GM21529 (cell line): Measurements from ENCODE around the gene APLP2.

ENCODE experiments used
- ATAC-seq: cut with Tn5 transposase; IDR thresholded peaks from one replicate; pipeline ENCODE4 v1.9.1; 2021; ENCODE audit not compliant: unreplicated experiment

APLP2 gene

DNA sequence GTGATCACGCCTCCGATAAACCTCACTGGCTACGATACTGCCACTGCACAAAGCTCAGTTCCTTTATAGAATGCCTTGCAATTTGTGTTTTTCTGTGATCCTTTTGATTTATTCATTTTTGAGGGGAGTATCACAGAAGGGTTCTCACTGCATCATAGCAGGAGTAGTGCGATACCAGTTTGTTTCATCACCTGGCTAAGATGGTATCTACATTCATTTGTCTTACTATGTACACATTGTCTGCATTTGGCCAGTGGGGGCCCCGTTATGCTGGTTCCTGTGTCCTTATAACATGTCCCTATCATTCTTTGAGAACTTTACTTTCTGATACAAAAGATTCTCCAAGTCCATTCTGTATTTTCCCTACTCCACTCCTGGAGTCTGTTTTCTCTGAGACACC, 44.6 kb downstream of the APLP2 start:
- ATAC-seq, result no peak

DNA sequence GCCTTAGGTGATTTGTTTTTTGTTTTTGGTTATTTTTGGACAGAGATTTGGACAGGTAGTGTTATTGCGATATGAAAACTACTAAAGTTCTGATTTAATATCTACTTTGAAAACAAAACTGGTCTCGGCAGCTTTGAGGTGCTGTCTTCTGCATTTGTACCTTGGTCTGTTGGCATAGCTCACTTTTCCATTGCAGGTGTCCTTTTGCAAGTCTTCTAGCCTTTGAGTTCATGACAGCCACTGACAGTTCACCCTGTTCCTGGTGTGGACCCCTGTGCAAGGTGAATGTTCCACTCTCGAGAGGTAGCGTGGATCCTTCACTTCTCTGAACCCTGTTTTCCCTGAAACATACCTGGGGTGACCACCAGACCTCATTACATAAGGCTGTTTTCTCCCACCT, 45.0 kb downstream of the APLP2 start:
- no peak for ATAC-seq

DNA sequence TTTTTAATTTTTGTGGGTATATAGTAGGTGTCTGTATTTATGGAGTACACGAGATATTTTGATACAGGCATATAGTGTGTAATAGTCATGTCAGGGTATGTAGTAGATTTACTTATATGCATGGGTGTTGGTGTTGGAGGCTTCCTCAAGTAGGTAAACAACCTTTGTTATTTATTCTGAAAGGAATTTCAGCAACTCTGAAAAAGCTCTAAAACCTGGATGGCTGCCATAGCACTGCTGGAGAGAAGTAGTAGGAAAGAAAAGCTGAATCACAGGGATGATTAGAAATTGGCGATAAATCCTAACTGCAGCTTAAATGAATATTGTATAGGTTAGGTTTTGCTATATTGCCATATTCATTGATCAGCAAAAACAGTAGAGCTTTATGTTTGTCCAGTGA, 45.5 kb downstream of the APLP2 start:
- ATAC-seq, result no peak

DNA sequence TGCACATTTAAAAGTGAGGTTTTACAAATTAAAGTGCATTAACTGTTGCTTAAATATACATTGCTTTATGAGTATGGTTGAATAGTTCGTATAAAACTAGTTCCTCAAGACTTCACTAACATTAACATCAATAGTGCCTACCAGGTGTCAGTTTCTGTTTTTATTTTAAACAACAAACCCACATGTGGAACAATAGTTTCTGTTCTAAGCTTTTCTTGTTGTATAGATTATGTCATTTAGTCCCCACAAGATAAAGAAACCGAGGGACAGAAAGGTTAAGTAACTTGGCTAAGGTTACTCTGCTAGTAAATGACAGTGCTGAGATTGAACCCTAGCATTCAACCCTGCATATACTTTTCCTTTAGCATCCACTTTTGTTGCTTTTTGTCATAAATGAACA, 48.5 kb downstream of the APLP2 start:
- peak; percentile 90 for ATAC-seq

DNA sequence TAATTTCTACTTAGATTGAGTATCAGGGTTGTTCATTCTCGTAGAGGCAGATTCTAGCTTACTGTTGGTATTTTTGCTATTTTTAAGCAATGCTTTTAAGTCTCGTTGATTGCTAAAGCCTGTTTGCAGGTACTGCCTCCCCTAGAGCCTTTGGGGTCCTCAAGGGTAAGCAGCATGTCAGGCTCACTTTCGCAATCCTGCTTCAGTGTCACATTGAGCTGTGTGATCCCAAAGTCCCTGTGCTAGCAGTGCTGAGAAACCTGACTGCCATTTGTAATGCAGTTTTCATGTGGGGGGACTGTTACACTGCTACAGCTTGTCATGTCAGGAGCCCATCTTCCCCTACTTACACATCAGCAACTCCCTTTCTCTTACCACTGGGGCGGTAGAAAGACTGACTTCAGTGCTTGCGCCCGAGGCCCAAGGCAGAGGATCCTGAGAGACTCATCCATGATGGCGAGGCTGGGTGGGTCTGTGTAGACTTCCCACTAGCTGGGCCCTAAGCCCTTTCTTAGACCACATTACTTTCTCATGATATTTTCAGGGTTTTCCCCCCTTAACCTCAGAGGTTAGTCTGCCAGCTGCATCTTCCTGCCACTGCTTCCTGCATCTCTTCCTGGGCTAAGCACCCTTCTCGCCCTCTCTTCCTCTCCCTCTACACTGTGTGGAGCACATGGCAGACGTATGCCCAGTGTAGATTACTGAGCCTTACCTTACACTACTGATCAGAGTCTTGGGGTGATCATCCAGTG, 49.1 kb downstream of the APLP2 start:
- ATAC-seq, result peak; percentile 65

DNA sequence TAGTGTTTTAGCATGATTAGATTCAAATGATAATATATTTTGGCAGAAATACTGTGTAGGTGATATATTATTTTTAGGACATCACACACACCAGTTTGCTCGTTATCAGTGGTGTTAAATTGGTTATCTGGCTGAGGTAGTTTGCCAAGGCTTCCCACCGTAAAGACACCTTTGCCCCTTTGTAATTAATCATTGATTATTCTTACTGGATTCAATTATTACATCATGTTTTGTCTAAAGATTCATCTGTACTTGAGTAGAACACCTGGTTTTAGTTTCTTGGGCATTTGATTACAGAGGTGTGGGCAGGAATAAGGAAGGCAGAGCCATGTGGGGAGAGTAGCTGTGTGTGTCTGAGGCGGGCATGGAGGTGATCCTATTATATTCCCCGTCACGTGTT, 50.4 kb downstream of the APLP2 start:
- no peak for ATAC-seq

DNA sequence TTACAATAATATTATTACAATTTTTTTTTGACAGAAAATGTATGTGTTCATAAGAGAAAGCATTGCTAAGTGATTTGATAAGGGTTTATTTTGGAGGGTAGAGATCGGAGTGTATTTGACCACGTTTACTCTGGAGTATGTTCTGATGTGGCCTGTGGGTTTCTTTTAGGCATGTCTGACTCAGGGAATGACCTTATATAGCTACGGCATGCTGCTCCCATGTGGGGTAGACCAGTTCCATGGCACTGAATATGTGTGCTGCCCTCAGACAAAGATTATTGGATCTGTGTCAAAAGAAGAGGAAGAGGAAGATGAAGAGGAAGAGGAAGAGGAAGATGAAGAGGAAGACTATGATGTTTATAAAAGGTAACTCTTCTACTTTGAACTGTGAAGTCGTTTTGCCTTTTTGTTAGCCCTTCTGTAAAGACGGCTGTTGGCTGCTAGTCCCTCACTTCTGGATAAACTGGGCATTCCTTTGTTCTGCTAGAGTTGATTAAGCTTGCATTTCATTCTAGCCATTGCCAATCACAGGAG, 51.8 kb downstream of the APLP2 start:
- ATAC-seq, result no peak

DNA sequence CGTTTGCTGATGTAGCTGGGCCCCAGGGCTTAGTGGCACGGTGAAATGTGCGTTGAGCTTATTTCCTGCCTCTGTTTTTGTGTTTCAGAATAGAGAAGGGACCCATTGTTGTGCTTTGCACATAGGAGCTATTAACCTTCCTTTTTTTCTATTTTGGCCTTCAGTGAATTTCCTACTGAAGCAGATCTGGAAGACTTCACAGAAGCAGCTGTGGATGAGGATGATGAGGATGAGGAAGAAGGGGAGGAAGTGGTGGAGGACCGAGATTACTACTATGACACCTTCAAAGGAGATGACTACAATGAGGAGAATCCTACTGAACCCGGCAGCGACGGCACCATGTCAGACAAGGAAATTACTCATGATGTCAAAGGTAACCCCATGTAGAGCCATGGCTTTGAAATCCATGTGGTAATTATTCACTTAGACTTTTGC, 52.5 kb downstream of the APLP2 start:
- ATAC-seq, result no peak

DNA sequence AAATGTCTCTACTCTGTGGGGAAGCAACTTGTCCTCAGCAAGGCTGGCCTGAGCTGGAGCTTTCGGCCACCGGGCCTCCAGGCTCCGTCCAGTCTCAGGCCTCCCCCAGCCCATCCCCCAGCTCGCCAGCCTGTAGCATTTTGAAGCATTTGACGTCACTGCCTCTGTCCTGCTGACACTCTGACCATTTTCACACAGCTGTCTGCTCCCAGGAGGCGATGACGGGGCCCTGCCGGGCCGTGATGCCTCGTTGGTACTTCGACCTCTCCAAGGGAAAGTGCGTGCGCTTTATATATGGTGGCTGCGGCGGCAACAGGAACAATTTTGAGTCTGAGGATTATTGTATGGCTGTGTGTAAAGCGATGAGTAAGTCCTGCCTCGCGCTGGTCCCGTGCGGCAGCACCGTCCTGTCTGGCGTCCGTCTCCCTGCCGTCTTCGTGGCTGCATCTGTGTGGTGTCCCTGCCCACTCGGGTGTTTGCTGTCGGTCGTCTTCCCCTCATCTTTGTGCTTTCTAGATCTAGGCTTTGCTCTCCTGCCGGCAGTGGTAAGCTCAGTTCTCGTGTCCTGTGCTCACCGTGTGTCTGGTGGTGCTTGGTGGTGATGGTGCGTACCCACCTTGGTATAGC, 53.8 kb downstream of the APLP2 start:
- no peak for ATAC-seq

DNA sequence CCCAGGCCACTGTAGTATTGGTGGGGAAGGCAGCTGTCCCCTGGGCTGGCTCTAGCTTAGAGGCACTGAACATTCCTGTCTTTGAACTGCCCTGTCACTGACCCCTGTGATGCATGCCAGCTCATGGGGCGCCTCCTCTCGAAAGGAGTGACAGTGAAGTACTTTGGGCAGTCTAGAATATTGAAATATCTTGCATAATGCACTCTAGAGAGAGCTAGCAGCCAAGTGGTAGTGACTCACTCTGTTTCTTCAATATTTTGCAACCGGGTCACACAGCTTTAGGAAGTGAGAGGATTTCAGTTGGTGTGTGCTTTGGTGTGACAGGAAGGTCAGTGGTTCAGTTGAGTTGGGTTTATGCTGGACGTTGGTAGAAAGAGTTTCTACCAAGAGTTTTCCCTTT, 54.4 kb downstream of the APLP2 start:
- ATAC-seq, result no peak

DNA sequence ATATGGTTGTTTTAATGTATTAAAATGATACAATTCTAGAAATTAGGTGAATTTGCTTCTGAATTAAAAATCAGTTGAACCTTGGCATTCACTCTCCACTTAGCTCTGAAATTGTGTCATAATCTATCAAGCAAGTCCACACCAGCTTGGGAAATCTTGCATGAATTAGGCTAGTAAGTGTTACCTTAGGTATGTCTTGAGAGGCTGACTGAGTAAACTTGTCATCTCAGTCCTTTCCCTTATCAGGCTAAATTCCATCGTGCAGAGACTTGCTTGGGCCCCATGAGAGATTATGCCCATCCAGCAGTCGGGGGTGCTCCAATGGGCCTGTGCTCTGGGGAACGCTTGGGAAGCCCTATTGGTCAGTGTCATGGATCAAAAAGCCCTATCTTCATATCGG, 55.9 kb downstream of the APLP2 start:
- ATAC-seq, result no peak

DNA sequence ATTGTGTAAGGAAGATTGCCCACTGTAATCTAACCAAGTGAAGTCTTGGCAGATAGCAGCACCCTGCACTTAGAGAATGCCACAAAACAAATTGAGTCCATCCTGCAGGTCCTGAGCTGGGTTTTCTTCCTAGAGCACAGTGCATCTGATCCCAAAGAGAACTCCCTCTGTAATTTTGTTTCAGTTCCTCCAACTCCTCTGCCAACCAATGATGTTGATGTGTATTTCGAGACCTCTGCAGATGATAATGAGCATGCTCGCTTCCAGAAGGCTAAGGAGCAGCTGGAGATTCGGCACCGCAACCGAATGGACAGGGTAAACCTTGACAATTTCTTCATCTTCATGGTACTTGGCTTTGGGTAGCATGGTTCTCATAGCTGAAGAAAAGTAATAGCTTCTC, 56.8 kb downstream of the APLP2 start:
- ATAC-seq, result no peak

DNA sequence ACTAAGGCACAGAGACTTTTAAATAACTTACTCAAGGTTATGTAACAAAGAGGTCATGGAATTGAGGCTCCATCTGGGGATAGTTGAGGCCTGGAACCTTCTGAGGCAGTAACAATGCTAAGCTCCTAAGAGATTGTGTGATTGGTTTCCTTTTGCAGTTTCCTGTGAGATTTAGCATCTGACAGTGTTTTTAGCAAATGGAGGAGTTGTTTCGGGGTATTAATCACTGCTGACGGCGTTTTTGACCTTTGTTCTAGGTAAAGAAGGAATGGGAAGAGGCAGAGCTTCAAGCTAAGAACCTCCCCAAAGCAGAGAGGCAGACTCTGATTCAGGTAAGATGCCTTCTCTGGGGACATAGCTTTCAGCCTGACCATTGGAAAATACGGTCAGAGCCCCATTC, 57.8 kb downstream of the APLP2 start:
- ATAC-seq, result no peak

DNA sequence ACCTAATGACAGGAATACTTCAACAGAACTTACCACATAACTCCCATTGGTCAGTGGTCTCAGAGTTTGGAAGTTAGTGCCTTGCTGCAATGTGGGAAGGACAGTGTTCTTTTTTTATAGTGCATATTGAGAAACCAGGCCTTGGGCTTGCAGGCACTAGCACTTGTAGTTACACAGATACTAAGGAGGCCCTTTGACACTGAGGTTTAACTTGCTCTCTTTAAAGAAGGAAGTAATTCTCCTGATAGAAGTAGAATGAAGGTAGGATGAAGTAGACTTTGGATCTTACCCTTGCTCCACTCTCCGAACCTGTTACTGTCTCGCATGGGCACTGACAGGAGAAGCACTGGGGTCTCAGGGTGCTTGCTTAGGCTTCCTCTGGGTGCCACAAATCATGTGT, 58.9 kb downstream of the APLP2 start:
- no peak for ATAC-seq

DNA sequence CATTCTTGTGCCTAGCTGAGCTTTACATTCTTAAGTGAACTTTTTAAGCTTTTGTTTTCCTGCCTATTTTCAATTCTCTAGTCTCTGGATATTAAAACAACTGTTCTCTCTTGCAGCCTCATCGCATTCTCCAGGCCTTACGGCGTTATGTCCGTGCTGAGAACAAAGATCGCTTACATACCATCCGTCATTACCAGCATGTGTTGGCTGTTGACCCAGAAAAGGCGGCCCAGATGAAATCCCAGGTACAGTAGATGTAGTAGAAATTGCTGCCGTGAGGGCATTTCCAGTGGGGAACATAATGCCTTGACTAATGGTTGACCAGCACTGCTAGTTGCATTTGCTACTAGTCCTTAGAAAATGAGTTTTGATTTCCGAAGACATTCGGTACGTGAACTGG, 60.2 kb downstream of the APLP2 start:
- no peak for ATAC-seq

DNA sequence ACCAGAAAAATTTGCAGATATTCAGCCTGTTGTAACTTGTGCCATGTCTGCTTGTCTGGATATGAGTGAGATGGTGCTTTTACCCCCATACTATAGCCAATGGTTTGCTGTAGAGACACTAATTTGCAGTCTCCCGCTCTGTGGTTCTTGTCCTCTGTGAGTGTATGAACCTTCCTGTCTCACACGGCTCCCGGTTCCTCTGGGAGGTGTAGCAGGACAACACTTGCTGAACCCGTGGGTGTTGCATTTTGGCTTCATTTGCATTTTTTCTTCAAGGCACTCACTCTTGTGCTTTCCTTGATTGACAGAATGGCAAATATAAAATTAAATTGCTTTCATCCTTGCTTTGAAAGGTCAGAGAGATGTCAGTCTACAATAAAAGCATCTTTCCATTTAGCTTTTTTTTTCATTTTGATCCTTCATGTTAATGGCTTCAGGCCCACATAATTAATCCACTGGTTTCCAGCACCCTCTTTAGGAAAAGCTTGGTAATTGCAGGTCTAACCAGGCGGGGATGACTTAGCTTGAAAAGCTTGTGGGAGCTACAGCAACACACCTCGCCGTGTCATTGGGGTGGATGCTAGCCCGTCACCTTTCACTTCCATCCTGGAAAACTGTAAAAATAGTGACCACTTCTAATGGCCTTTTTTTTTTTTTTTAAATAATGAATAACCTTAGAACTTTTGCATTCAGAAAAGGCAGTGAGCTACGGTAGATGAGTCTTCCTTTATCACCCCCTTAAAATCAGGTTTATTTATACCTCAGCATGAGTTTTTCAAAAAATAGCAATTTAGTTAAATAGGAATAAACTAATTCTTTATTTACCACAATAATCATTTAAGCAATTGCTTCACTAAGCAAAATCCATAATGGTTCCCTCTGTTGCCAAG, 62.5 kb downstream of the APLP2 start:
- ATAC-seq, result peak; percentile 93

DNA sequence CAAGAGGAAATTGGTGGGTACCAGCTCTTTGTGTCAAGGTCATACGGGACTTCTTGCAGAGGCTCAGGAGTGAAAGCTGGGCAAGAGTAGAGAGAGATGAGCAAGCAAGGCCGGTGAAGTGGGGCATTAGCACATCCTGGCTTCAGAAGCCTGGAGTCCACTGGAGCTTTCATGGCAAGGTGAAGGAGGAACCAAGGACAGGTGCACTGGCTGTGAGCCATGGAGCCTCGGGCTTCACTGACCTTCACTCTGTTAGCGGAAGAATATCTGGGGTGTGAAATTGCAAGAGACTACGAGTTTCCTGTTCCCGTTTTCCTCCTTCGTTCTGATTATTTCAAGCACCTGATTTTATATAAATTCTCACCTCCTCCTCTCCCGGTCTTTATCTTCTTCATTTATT, 64.0 kb downstream of the APLP2 start:
- ATAC-seq, result no peak

DNA sequence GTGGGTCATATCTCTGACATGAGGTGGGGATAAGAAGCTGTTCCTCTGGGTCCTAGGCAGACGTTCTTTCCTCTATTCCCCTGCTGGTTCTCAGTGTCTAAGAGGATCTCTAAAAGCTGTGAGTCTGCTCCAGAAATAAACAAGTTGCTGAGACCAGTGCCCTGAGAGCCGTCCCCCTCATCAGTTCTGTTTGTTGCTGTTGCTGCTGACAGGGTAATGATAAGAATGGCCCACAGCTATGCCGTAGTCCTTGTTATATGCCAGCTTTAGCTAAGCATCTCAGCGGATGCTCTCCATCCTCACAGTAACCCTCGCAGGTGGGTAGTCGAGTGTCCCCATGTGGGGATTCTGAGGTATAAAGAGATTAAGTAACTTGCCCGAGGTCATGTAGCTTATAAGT, 66.4 kb downstream of the APLP2 start:
- no peak for ATAC-seq

DNA sequence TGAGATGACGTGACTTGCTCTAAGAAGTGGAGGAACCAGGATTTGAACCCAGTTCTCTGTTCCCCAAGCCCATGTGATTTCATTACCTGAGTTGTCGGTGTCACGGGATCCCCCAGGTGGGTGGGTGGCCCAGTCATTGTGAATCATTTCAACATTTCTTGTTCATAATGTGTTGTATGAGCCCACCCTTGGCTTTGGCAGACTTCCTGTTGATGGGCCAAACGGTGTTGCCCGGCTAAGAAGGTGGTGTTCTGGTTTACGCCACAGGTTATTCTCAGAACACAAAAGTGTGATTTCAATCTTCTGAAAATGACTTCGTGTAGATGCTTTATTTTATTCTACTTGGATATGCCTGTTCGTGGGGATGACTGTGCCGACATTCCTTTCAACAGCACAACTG, 68.3 kb downstream of the APLP2 start:
- ATAC-seq, result no peak

DNA sequence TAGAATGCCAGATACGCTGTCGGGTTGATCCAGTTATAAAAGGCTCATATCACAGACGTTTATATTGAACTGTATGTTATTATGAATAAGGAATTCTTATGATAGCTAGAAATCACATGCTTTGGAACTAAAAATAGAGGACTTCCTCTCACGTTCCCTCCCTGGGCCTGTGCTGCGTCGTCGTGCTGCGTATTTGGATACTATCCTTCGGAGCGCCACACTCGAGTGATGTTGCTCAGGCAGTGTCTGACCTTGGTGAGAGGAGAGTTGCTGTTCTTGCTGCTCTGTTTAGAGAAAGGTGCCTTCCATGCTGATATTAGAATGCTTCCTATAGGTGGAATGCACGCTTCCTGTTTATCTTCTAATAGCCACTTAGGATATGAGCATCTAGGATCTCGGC, 69.7 kb downstream of the APLP2 start:
- no peak for ATAC-seq

DNA sequence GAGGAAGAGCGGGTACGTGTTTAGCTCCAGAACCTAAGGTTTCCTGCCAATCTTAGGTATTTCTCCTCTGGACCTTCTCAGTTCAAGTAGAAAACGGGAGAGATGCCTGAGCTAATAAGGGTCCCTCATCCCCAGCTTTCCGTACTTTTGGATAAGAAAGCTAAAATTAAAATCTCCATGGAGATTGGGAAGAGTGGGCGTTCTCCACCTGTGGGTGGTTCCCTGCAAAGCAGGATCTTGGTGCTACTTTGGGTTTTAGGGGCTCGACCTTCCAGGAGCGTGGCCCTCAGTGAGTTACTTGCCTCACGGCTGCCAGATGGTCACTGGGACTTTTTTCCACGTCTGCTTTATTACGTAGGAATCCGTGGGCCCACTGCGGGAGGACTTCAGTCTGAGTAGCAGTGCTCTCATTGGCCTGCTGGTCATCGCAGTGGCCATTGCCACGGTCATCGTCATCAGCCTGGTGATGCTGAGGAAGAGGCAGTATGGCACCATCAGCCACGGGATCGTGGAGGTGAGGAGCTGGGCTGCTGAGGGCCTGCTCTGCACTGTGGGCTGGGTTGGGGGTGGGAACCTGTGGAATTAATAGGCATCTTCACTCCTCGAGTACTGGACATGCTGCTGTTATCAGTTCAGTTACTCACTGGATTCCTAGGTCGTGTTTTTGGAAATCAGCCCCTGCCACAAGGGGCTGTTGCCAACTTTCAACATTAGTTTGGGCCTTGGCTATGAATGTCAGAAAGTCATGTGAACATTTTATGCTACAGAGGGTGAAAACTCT, 72.1 kb downstream of the APLP2 start:
- ATAC-seq, result no peak
